Measurements from ENCODE around the gene HOXB2.

- TF ChIP-seq EZH2 (IDR thresholded peaks at IDR 0.05; ENCODE audit: borderline replicate concordance, insufficient read depth, low read depth, low read length, poor library complexity, severe bottlenecking) (no peak), CTCF (IDR thresholded peaks at IDR 0.05) (no peak)
Observed at GRCh38 chr17:48553826-48554225, 8.9 kb upstream of the HOXB2 start.
